Epithelial cell of esophagus (primary cell): ENCODE measurements around the gene RBBP8.

ENCODE experiments used
- DNase-seq: peaks from one replicate; pipeline ENCODE4 v3.0.0; 2010; ENCODE audit warnings: low read depth
- H3K4me3 ChIP-seq: 2 replicates; pipeline ENCODE4 v1.5.1; 2011; ENCODE audit warnings: mild to moderate bottlenecking, low read length, control low read depth
- TF ChIP-seq, protein P1 (sequence below): IDR thresholded peaks from 2 replicates; pipeline ENCODE4 v1.5.1; 2011; ENCODE audit warnings: low read depth, mild to moderate bottlenecking, low read length, control low read depth, inconsistent platforms; ENCODE audit not compliant: insufficient read depth; ENCODE audit errors: missing control alignments

Gene RBBP8

GRCh38 chr18:23042133-23042532, 109.0 kb downstream of the RBBP8 start:
- DNase-seq = no peak
- TF ChIP-seq, protein P1, sequence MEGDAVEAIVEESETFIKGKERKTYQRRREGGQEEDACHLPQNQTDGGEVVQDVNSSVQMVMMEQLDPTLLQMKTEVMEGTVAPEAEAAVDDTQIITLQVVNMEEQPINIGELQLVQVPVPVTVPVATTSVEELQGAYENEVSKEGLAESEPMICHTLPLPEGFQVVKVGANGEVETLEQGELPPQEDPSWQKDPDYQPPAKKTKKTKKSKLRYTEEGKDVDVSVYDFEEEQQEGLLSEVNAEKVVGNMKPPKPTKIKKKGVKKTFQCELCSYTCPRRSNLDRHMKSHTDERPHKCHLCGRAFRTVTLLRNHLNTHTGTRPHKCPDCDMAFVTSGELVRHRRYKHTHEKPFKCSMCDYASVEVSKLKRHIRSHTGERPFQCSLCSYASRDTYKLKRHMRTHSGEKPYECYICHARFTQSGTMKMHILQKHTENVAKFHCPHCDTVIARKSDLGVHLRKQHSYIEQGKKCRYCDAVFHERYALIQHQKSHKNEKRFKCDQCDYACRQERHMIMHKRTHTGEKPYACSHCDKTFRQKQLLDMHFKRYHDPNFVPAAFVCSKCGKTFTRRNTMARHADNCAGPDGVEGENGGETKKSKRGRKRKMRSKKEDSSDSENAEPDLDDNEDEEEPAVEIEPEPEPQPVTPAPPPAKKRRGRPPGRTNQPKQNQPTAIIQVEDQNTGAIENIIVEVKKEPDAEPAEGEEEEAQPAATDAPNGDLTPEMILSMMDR = no peak
- H3K4me3 ChIP-seq = no peak overlapping the region

DNA sequence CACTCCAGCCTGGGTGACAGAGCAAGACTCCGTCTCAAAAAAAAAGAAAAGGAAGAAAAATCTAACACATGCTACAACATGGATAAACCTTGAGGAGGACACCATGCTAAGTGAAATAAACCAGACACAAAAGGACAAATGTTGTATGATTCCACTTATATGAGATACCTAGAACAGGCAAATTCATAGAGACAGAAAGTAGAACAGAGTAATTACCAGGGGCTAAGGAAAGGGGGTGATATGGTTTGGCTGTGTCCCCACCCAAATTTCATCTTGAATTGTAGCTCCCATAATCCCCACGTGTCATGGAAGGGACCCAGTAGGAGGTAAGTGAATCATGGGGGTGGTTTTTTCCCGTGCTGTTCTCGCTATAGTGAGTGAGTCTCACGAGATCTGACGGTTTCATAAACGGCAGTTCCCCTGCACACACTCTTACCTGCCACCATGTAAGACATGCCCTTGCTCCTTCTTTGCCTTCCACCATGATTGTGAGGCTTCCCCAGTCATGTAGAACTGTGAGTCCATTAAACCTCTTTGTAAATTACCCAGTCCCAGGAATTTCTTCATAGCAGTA, 110.8 kb downstream of the RBBP8 start:
- DNase-seq = no peak
- H3K4me3 ChIP-seq = no peak overlapping the region
- TF ChIP-seq, protein P1 = no peak

DNA sequence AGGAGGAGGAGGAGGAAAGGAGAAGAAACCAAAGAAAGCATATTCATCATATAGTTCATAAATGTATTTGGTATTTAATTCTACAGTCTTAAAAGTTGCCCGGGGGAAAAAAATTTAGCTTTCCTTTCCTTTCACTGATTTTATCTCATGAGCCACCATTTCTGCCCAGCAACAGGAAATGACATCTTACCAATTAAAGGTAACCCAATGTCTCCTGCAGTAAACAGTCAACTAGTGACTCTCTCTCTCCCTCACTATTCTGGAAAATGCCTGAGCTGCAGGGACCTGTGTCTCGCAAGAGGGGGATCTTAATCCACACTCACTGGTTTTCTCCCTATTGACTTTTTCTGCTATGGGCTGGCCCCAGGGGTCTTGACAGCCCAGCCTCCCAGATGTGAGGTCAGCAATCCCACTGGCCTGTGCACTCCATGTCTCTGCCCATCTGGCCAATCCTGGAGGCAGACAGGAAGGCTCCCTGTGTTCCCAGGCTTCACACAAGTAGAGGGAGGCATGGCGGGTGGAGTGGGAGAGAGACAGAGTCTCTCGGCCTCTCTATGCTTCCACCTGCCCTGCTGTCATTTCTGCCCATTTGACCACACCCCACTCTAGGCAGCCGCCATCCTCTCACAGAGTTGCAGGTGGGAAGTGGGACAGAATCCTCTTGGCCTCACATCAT, 116.7 kb downstream of the RBBP8 start:
- no peak overlapping the region for H3K4me3 ChIP-seq
- DNase-seq = no peak
- TF ChIP-seq, protein P1 = no peak

- H3K4me3 ChIP-seq = no peak overlapping the region
- TF ChIP-seq, protein P1 = peak; percentile 16
- peak; percentile 29 for DNase-seq
Observed at GRCh38 chr18:23053776-23054457, 120.8 kb downstream of the RBBP8 start.

DNA sequence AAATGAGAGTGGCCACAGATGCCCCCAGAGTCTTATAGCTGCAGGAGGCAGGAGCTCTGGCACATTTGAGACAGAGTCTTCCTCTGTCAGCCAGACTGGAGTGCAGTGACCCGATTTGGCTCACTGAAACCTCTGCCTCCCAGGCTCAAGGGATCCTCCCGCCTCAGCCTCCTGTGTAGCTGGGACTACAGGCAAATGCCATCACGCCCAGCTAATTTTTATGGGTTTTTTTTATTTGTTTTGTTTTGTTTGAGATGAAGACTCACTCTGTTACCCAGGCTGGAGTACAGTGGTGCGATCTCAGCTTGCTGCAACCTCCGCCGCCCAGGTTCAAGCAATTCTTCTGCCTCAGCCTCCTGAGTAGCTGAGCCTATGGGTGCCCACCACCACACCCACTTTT, 121.4 kb downstream of the RBBP8 start:
- no peak for DNase-seq
- TF ChIP-seq, protein P1 = no peak

GRCh38 chr18:23056315-23056714, 123.2 kb downstream of the RBBP8 start:
- TF ChIP-seq, protein P1 = no peak
- no peak for DNase-seq
- no peak overlapping the region for H3K4me3 ChIP-seq

More for the DNA sequence above, 121.4 kb downstream of the RBBP8 start:
- H3K4me3 ChIP-seq = no peak overlapping the region
